HCT116 (cell line): Measurements from ENCODE around the gene IMMT. TPM values are rescaled to one million over a fixed set of nuclear protein-coding genes. Genes with fewer than 3 reads are reported as not detected.

Source experiments
- ATAC-seq: fragments of 200-7000 bp; cut with Tn5 transposase; 2 replicates; pipeline ENCODE4 v1.9.1; 2020; ENCODE audit warnings: mild to moderate bottlenecking, moderate library complexity
- BruUV-seq: library from RNA; stranded (reverse); fragments of 400-500 nt; replicated peaks from 2 replicates; lab custom pipeline; 2021; lab: Mats Ljungman, UMichigan
- CTCF ChIA-PET: fragments of 300-600 bp; sonication (Branson Sonifier 250); formaldehyde crosslinking; loops from one replicate; lab custom pipeline; 2021; ENCODE audit warnings: antibody characterized with exemption; lab: Charles Lee
- POLR2A ChIA-PET: fragments of 300-600, 350-600 bp; sonication (Branson Sonifier 250); formaldehyde crosslinking; loops from one replicate; lab custom pipeline; 2021; ENCODE audit warnings: antibody characterized with exemption; lab: Charles Lee
- RAD21 ChIA-PET, 2 experiments: fragments of 300-600 bp; sonication (Branson Sonifier 250); formaldehyde crosslinking; loops; one replicate each; lab custom pipeline; 2023; ENCODE audit warnings: low total read pairs in 2 of 2; ENCODE audit not compliant: uncharacterized antibody in 2 of 2, unreplicated experiment in 2 of 2, low non-redundant PET in 1 of 2; lab: Charles Lee
- DNase-seq: peaks from one replicate; pipeline ENCODE4 v3.0.0-alpha.2; 2010; ENCODE audit warnings: low read depth, low spot score
- H2AFZ ChIP-seq: fragments of 200-600 bp; shearing (Covaris generic), sonication (generic); 2 replicates; pipeline ENCODE4 v1.6.1; 2017; ENCODE audit warnings: low read depth, mixed run types, mixed read lengths, antibody characterized with exemption, low read length; ENCODE audit not compliant: poor library complexity, severe bottlenecking
- H3K27ac ChIP-seq: 2 replicates; pipeline ENCODE4 v1.5.1; 2012; ENCODE audit warnings: low read depth, low read length
- H3K27me3 ChIP-seq: fragments of 200-600 bp; sonication (generic); 2 replicates; pipeline ENCODE4 v1.6.1; 2016; ENCODE audit warnings: mixed run types, low read length, mixed read lengths; ENCODE audit not compliant: insufficient read depth
- H3K36me3 ChIP-seq, 2 experiments: fragments of 200-500 bp in 1 of 2; fragments of 200-600 bp in 1 of 2; sonication (Bioruptor generic) in 1 of 2; sonication (generic) in 1 of 2; 2 replicates each; pipeline versions ENCODE4 v1.5.1 to v1.6.1; 2014 to 2016; ENCODE audit warnings: low read length in 2 of 2, inconsistent platforms in 1 of 2, mixed read lengths in 1 of 2, mixed run types in 1 of 2; ENCODE audit not compliant: insufficient read depth in 2 of 2, control insufficient read depth in 1 of 2
- H3K4me1 ChIP-seq, 2 experiments: fragments of 200-600 bp in 1 of 2; sonication (generic) in 1 of 2; 2 replicates each; pipeline versions ENCODE4 v1.5.1 to v1.6.1; 2012 to 2017; ENCODE audit warnings: low read length in 2 of 2, inconsistent platforms in 1 of 2, mild to moderate bottlenecking in 1 of 2, mixed read lengths in 1 of 2, mixed run types in 1 of 2, moderate library complexity in 1 of 2; ENCODE audit not compliant: insufficient read depth in 2 of 2, control insufficient read depth in 1 of 2
- H3K4me2 ChIP-seq: fragments of 200-600 bp; sonication (generic); 2 replicates; pipeline ENCODE4 v1.6.1; 2017; ENCODE audit warnings: mixed run types, low read length, mixed read lengths
- H3K4me3 ChIP-seq, 2 experiments: fragments of 200-600 bp in 1 of 2; sonication (generic) in 1 of 2; replicated peaks in 1 of 2; 2 replicates each; pipeline ENCODE4 v1.5.1; 2011 to 2016; ENCODE audit warnings: low read length in 2 of 2, control low read depth in 1 of 2, low read depth in 1 of 2, mild to moderate bottlenecking in 1 of 2, mixed read lengths in 1 of 2, mixed run types in 1 of 2
- H3K79me2 ChIP-seq: fragments of 200-600 bp; sonication (generic); 2 replicates; pipeline ENCODE4 v1.6.1; 2017; ENCODE audit warnings: mild to moderate bottlenecking, mixed run types, low read length, moderate library complexity, mixed read lengths; ENCODE audit not compliant: insufficient read depth
- H3K9ac ChIP-seq: fragments of 200-600 bp; sonication (generic); 2 replicates; pipeline ENCODE4 v1.6.1; 2016; ENCODE audit warnings: low read length, mixed read lengths
- H3K9me2 ChIP-seq: fragments of 200-600 bp; sonication (generic), shearing (Covaris generic); 2 replicates; pipeline ENCODE4 v1.6.1; 2017; ENCODE audit warnings: mixed run types, mild to moderate bottlenecking, moderate library complexity; ENCODE audit not compliant: insufficient read depth
- H3K9me3 ChIP-seq, 2 experiments: fragments of 200-500 bp in 1 of 2; fragments of 200-600 bp in 1 of 2; sonication (Bioruptor generic) in 1 of 2; sonication (generic) in 1 of 2; 2 replicates each; pipeline ENCODE4 v1.6.1; 2014 to 2017; ENCODE audit warnings: low read length in 2 of 2, mixed read lengths in 2 of 2, inconsistent platforms in 1 of 2, low read depth in 1 of 2, mild to moderate bottlenecking in 1 of 2, mixed run types in 1 of 2, moderate library complexity in 1 of 2; ENCODE audit not compliant: control insufficient read depth in 1 of 2, insufficient read depth in 1 of 2
- H4K20me1 ChIP-seq: fragments of 200-600 bp; sonication (generic), shearing (Covaris generic); 2 replicates; pipeline ENCODE4 v1.6.1; 2017; ENCODE audit warnings: mixed run types, mild to moderate bottlenecking, moderate library complexity; ENCODE audit not compliant: insufficient read depth
- CEBPB ChIP-seq: IDR thresholded peaks from 2 replicates; pipeline ENCODE4 v1.6.1; 2012; ENCODE audit warnings: low read depth
- ELF1 ChIP-seq: IDR thresholded peaks from 2 replicates; pipeline ENCODE4 v1.6.1; 2012; ENCODE audit warnings: low read depth, borderline replicate concordance
- EZH2phosphoT487 ChIP-seq: fragments of 200-600 bp; IDR thresholded peaks from 2 replicates; pipeline ENCODE4 v1.6.1; 2018; ENCODE audit warnings: antibody characterized with exemption, borderline replicate concordance
- FOSL1 ChIP-seq: IDR thresholded peaks from 2 replicates; pipeline ENCODE4 v1.6.1; 2012; ENCODE audit warnings: low read depth
- JUND ChIP-seq: IDR thresholded peaks from 2 replicates; pipeline ENCODE4 v1.6.1; 2012
- POLR2AphosphoS5 ChIP-seq: IDR thresholded peaks from 2 replicates; pipeline ENCODE4 v1.6.1; 2011; ENCODE audit warnings: mild to moderate bottlenecking, low read depth, low read length, moderate library complexity
- RAD21 ChIP-seq: IDR thresholded peaks from 2 replicates; pipeline ENCODE4 v1.6.1; 2012; ENCODE audit warnings: low read depth, mild to moderate bottlenecking
- SIN3A ChIP-seq: IDR thresholded peaks from 2 replicates; pipeline ENCODE4 v1.6.1; 2012; ENCODE audit warnings: low read depth
- SRF ChIP-seq: IDR thresholded peaks from 2 replicates; pipeline ENCODE4 v1.6.1; 2012; ENCODE audit warnings: low read depth
- ZNF274 ChIP-seq: fragments of 200-500 bp; sonication (Bioruptor generic); IDR thresholded peaks from 2 replicates; pipeline ENCODE4 v1.6.1; 2014; ENCODE audit warnings: mild to moderate bottlenecking, low read depth, low read length, inconsistent platforms
- intact Hi-C: fragments of 100-400 bp; cut with micrococcal nuclease; formaldehyde crosslinking; loops from 2 replicates; pipeline ENCODE4 v1.10.0; 2022
- total RNA-seq: library from RNA; stranded (reverse); gene quantifications from one replicate; pipeline ENCODE4 v1.2.1, GENCODE V29; 2021; ENCODE audit not compliant: unreplicated experiment

Gene IMMT
- total RNA-seq, 1 experiment from 2014 or later, result 125 TPM

DNA sequence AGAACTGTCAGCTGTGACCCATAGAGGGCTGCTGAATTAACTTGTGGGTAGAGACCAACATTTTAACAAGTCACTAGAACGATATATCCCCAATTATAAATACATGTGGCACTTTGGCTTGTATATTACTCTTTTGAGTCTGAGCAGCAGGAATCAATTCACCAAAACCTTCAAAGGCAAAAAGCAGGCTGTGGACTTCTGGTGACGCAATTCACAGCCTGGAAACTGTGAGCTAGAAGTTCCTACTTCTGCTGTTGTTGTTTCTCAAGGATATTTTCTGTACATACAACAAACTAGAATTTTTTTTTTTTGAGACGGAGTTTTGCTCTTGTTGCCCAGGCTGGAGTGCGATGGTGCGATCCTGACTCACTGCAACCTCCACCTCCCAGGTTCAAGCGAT is 52.0 kb downstream of the IMMT start (continued):
- TF ChIP-seq FOSL1 (no peak), JUND (no peak), RAD21 (no peak), SRF (no peak), CEBPB (no peak), ZNF274 (no peak), ELF1 (no peak), SIN3A (no peak), EZH2phosphoT487 (no peak)

GRCh38 chr2:86142436-86143257 is 52.6 kb downstream of the IMMT start:
- RAD21 ChIA-PET, result no interaction called here
- no peak for ATAC-seq

More at GRCh38 chr2:86142436-86143257, 52.6 kb downstream of the IMMT start:
- CTCF ChIA-PET, result no interaction called here
- Histone ChIP-seq H3K36me3 (peaks cover 34 to 39% of the 10 kb centered on the region in 2 experiments; a peak in 3 of 4 replicates), H3K9me2 (no peaks in the 10 kb centered on the region), H3K9ac (no peak overlapping the region), H3K9me3 (no peaks in the 10 kb centered on the region), H3K27me3 (no peaks in the 10 kb centered on the region), H3K4me2 (no peak overlapping the region), H2AFZ (no peak overlapping the region), H3K27ac (no peak overlapping the region), H3K4me1 (no peaks in the 10 kb centered on the region), H4K20me1 (no peaks in the 10 kb centered on the region), H3K4me3 (no peak overlapping the region), H3K79me2 (no peaks in the 10 kb centered on the region)
- no peak for TF ChIP-seq ELF1
- TF ChIP-seq POLR2AphosphoS5, result peak; percentile 21
- intact Hi-C loops, result no loop called here
- POLR2A ChIA-PET, result no interaction called here
- BruUV-seq, result no TSS peak
- DNase-seq, result no peak
